ENCODE results near the gene MED12L. TPM values are rescaled to one million over a fixed set of nuclear protein-coding genes. Genes with fewer than 3 reads are reported as not detected.

Gene MED12L
- total and polyA plus RNA-seq, 2 donors from 2014 or later: 0.13 to 0.82 TPM

DNA sequence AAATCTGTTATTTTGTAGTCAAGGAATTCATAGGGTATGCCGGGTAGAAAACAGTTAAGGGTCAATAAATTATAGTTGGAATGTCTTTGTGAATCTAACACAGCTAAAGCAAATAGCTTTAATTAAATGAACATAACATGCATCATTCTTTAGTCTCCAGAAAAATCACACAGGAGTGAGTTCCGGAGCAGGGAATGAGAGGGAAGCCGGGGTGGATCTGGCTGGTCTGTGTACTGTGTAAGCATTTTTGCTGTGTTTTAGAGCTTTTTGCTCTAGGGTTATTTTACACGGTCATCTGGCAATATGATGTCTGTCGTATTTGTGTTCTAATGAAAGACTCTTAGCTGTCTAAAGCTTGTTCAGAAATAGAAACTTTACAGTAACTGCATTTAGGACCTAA lies 57.5 kb downstream of the MED12L start:
- Histone ChIP-seq H3K9ac (ENCODE audit: low read length in 3 of 3) (no peak overlapping the region), H3K4me1 (ENCODE audit: control insufficient read depth in 2 of 3, insufficient read depth in 2 of 3, low read depth in 1 of 3, low read length in 3 of 3) (peaks cover 0 to 8% (median 3%) of the 10 kb centered on the region in 3 donors), H3K36me3 (ENCODE audit: control insufficient read depth in 2 of 3, insufficient read depth in 3 of 3, low read length in 3 of 3) (no peaks in the 10 kb centered on the region), H3K27me3 (ENCODE audit: control insufficient read depth, insufficient read depth, low read length) (no peaks in the 10 kb centered on the region), H3K9me3 (ENCODE audit: control insufficient read depth in 2 of 3, insufficient read depth in 1 of 3, low read length in 3 of 3) (no peaks in the 10 kb centered on the region), H3K27ac (ENCODE audit: low read depth in 2 of 2, low read length in 2 of 2) (no peak overlapping the region), H3K4me3 (ENCODE audit: low read length in 3 of 3) (no peak overlapping the region)
- TF ChIP-seq, protein P1, sequence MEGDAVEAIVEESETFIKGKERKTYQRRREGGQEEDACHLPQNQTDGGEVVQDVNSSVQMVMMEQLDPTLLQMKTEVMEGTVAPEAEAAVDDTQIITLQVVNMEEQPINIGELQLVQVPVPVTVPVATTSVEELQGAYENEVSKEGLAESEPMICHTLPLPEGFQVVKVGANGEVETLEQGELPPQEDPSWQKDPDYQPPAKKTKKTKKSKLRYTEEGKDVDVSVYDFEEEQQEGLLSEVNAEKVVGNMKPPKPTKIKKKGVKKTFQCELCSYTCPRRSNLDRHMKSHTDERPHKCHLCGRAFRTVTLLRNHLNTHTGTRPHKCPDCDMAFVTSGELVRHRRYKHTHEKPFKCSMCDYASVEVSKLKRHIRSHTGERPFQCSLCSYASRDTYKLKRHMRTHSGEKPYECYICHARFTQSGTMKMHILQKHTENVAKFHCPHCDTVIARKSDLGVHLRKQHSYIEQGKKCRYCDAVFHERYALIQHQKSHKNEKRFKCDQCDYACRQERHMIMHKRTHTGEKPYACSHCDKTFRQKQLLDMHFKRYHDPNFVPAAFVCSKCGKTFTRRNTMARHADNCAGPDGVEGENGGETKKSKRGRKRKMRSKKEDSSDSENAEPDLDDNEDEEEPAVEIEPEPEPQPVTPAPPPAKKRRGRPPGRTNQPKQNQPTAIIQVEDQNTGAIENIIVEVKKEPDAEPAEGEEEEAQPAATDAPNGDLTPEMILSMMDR (IDR thresholded peaks at IDR 0.05; ENCODE audit: borderline replicate concordance, extremely low read depth, insufficient read depth): no peak
- DNase-seq: peak in 2 of 5 donors; percentile 13 to 20
- intact Hi-C loops (cut with DNase I): loop anchor here (10.0 kb wide), 1 partner anchor 358 kb away; no protein-coding TSS in a partner anchor
- FAIRE-seq: no peak

DNA sequence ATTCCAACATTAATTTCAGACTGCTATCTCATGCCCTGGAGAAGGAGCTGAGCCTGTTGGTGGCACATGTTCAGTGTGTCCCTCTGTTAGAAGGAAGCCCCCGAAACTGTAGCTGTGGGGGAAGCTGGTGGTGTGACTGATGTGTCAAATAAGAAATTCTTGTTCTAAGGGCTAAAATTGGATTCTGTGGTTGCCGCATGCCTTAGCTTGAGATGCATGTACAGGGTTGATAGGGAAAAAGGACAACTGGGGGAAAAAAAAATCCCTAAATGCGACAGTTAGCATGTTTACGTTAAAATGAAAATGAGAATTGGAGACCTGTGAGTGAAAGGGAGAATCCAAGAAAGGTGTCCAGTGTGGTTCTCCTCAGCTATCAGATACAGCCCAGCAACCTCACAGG lies 58.6 kb downstream of the MED12L start:
- DNase-seq: no peak
- Histone ChIP-seq H3K27me3 (ENCODE audit: control insufficient read depth, insufficient read depth, low read length) (no peaks in the 10 kb centered on the region), H3K4me1 (ENCODE audit: control insufficient read depth in 2 of 3, insufficient read depth in 2 of 3, low read depth in 1 of 3, low read length in 3 of 3) (peaks cover 0 to 8% (median 3%) of the 10 kb centered on the region in 3 donors), H3K27ac (ENCODE audit: low read depth in 2 of 2, low read length in 2 of 2) (no peak overlapping the region), H3K9ac (ENCODE audit: low read length in 3 of 3) (no peak overlapping the region), H3K36me3 (ENCODE audit: control insufficient read depth in 2 of 3, insufficient read depth in 3 of 3, low read length in 3 of 3) (no peaks in the 10 kb centered on the region), H3K9me3 (ENCODE audit: control insufficient read depth in 2 of 3, insufficient read depth in 1 of 3, low read length in 3 of 3) (no peaks in the 10 kb centered on the region), H3K4me3 (ENCODE audit: low read length in 3 of 3) (no peak overlapping the region)
- no peak for FAIRE-seq
- intact Hi-C loops (cut with DNase I): loop anchor here (10.0 kb wide), 1 partner anchor 359 kb away; no protein-coding TSS in a partner anchor
- TF ChIP-seq, protein P1 (IDR thresholded peaks at IDR 0.05; ENCODE audit: borderline replicate concordance, extremely low read depth, insufficient read depth): no peak

DNA sequence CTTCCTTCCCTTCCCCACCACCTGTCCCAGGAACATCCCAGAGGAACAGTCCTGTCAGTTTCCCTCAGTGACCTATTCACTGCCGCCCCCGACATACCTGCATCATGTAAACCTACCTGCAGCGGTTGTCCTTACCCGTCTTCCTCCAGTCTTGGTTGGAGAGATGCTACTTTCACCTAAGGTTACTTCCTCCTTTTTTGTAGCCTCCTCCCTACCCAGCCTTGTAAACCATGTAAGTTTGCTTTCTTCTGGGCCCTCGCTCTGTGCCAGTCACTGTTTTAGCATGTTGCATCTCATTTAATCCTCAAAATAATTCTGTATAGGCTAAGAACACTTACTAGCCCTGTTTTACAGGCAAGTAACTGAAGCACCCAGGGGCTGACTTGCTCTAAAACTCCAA lies 59.3 kb downstream of the MED12L start:
- Histone ChIP-seq H3K4me1 (ENCODE audit: control insufficient read depth in 2 of 3, insufficient read depth in 2 of 3, low read depth in 1 of 3, low read length in 3 of 3) (peaks cover 0 to 8% (median 3%) of the 10 kb centered on the region in 3 donors), H3K36me3 (ENCODE audit: control insufficient read depth in 2 of 3, insufficient read depth in 3 of 3, low read length in 3 of 3) (no peaks in the 10 kb centered on the region), H3K9me3 (ENCODE audit: control insufficient read depth in 2 of 3, insufficient read depth in 1 of 3, low read length in 3 of 3) (no peaks in the 10 kb centered on the region), H3K27ac (ENCODE audit: low read depth in 2 of 2, low read length in 2 of 2) (no peak overlapping the region), H3K27me3 (ENCODE audit: control insufficient read depth, insufficient read depth, low read length) (no peaks in the 10 kb centered on the region), H3K9ac (ENCODE audit: low read length in 3 of 3) (no peak overlapping the region), H3K4me3 (ENCODE audit: low read length in 3 of 3) (no peak overlapping the region)
- FAIRE-seq: no peak
- intact Hi-C loops (cut with DNase I): loop anchor here (10.0 kb wide), 1 partner anchor 360 kb away; no protein-coding TSS in a partner anchor
- TF ChIP-seq, protein P1 (IDR thresholded peaks at IDR 0.05; ENCODE audit: borderline replicate concordance, extremely low read depth, insufficient read depth): no peak
- no peak for DNase-seq

DNA sequence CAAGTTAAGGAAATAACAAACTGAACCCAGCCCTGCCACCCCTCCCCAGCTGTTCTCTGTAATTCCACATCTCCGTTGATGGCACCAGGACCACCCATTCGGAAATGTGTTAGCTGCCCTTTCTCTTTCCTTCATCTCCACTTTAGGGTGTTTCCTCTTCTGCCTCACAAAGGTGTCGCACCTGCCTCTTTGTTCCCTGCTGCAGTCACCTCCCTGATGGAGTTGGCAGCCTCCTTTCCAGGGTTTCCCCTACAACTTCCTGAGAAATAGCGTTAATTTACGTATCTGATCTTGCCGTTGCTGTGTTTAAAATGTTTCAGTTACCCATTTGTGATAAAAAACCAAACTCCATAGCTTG lies 60.2 kb downstream of the MED12L start:
- H3K27ac ChIP-seq (ENCODE audit: low read depth in 2 of 2, low read length in 2 of 2): no peak overlapping the region
- H3K4me1 ChIP-seq (ENCODE audit: control insufficient read depth in 2 of 3, insufficient read depth in 2 of 3, low read depth in 1 of 3, low read length in 3 of 3): peaks cover 0 to 8% (median 3%) of the 10 kb centered on the region in 3 donors
- TF ChIP-seq, protein P1 (IDR thresholded peaks at IDR 0.05; ENCODE audit: borderline replicate concordance, extremely low read depth, insufficient read depth): no peak
- intact Hi-C loops (cut with DNase I): loop anchor here (10.0 kb wide), 1 partner anchor 361 kb away; no protein-coding TSS in a partner anchor
- no peaks in the 10 kb centered on the region for H3K9me3 ChIP-seq (ENCODE audit: control insufficient read depth in 2 of 3, insufficient read depth in 1 of 3, low read length in 3 of 3)
- DNase-seq (no peak), FAIRE-seq (no peak)
- no peaks in the 10 kb centered on the region for H3K27me3 ChIP-seq (ENCODE audit: control insufficient read depth, insufficient read depth, low read length)
- no peaks in the 10 kb centered on the region for H3K36me3 ChIP-seq (ENCODE audit: control insufficient read depth in 2 of 3, insufficient read depth in 3 of 3, low read length in 3 of 3)
- peak overlapping the region in 2 of 3 donors; percentile 3 to 41 for H3K4me3 ChIP-seq (ENCODE audit: low read length in 3 of 3)
- H3K9ac ChIP-seq (ENCODE audit: low read length in 3 of 3): peak overlapping the region in 1 of 3 donors; percentile 47

Measured in kidney (tissue), 14 donors.